Smooth muscle cell (in vitro differentiated cells): ENCODE measurements around the gene MAP6. TPM values are rescaled to one million over a fixed set of nuclear protein-coding genes. Genes with fewer than 3 reads are reported as not detected.
A peak's percentile ranks its signal among the peaks of the same experiment; 100 is the strongest.

ENCODE experiments used
- DNase-seq: peaks from one replicate; lab custom pipeline; 2025; ENCODE audit not compliant: unreplicated experiment; lab: John Stamatoyannopoulos, UW
- H2AFZ ChIP-seq: fragments of 200-600 bp; sonication (generic); 2 replicates; pipeline ENCODE4 v1.6.0; 2016; ENCODE audit warnings: antibody characterized with exemption, low read depth, mild to moderate bottlenecking
- H3F3A ChIP-seq: fragments of 200-600 bp; sonication (generic); 2 replicates; pipeline ENCODE4 v1.6.0; 2017; ENCODE audit warnings: antibody characterized with exemption, low read depth
- H3K27ac ChIP-seq: fragments of 200-600 bp; sonication (generic); 2 replicates; pipeline ENCODE4 v1.5.1; 2016; ENCODE audit warnings: low read depth, mild to moderate bottlenecking
- H3K27me3 ChIP-seq: fragments of 200-600 bp; sonication (generic); 2 replicates; pipeline ENCODE4 v1.6.1; 2016; ENCODE audit warnings: low read depth, mild to moderate bottlenecking
- H3K36me3 ChIP-seq: fragments of 200-600 bp; sonication (generic); 2 replicates; pipeline ENCODE4 v1.5.1; 2016; ENCODE audit warnings: low read depth
- H3K4me1 ChIP-seq: fragments of 200-600 bp; sonication (generic); 2 replicates; pipeline ENCODE4 v1.5.1; 2016; ENCODE audit warnings: low read depth
- H3K4me2 ChIP-seq: fragments of 200-600 bp; sonication (generic); 2 replicates; pipeline ENCODE4 v1.6.0; 2016; ENCODE audit warnings: mild to moderate bottlenecking
- H3K4me3 ChIP-seq: fragments of 200-600 bp; sonication (generic); 2 replicates; pipeline ENCODE4 v1.5.1; 2016; ENCODE audit warnings: mild to moderate bottlenecking
- H3K79me2 ChIP-seq: fragments of 200-600 bp; sonication (generic); 2 replicates; pipeline ENCODE4 v1.6.0; 2016; ENCODE audit warnings: low read depth, mild to moderate bottlenecking
- H3K9ac ChIP-seq: fragments of 200-600 bp; sonication (generic); 2 replicates; pipeline ENCODE4 v1.6.0; 2016; ENCODE audit warnings: low read depth
- H3K9me3 ChIP-seq: fragments of 200-600 bp; sonication (generic); replicated peaks from 2 replicates; pipeline ENCODE4 v1.5.1; 2016; ENCODE audit warnings: low read depth
- H4K20me1 ChIP-seq: fragments of 200-600 bp; sonication (generic); 2 replicates; pipeline ENCODE4 v1.6.0; 2016; ENCODE audit warnings: low read depth
- CTCF ChIP-seq: fragments of 200-600 bp; sonication (generic); IDR thresholded peaks from 2 replicates; pipeline ENCODE4 v1.5.1; 2017; ENCODE audit warnings: borderline replicate concordance, mild to moderate bottlenecking, antibody characterized with exemption; ENCODE audit not compliant: insufficient read depth, poor library complexity, severe bottlenecking
- WGBS: methylation state at CpG from one replicate; pipeline ENCODE4 v1.1.7; 2016; ENCODE audit warnings: low lambda C conversion rate; 5-methylcytosine and 5-hydroxymethylcytosine counted together
- polyA plus RNA-seq: library from polyadenylated mRNA; unstranded; fragments of >200 nt; fragmentation: Nextera tagmentation; extraction: Ambion mirVana; gene quantifications from 2 replicates; pipeline ENCODE4 v1.2.1, GENCODE V29; 2016
- total RNA-seq: library from RNA; depleted of rRNA; stranded (reverse); fragments of >200 nt; gene quantifications from 2 replicates; pipeline ENCODE4 v1.2.3, GENCODE V29; 2014

MAP6 gene
- total and polyA plus RNA-seq, 2 experiments from 2014 or later = 0.22 to 0.43 TPM

GRCh38 chr11:75555079-75555811, 113.6 kb downstream of the MAP6 start:
- H3K9ac ChIP-seq = peak overlapping the region; percentile 70
- no peak for DNase-seq
- no peak for TF ChIP-seq CTCF
- H3K4me1 ChIP-seq = peaks cover 33% of the 10 kb centered on the region
- H3K36me3 ChIP-seq = no peaks in the 10 kb centered on the region
- H3K27me3 ChIP-seq = no peaks in the 10 kb centered on the region
- H3K9me3 ChIP-seq = no peaks in the 10 kb centered on the region
- no peak overlapping the region for H3K4me3 ChIP-seq
- no peaks in the 10 kb centered on the region for H4K20me1 ChIP-seq
- peaks cover 32% of the 10 kb centered on the region for H3F3A ChIP-seq
- no peak overlapping the region for H2AFZ ChIP-seq
- H3K79me2 ChIP-seq = peaks cover 9% of the 10 kb centered on the region
- peak overlapping the region; percentile 37 for H3K4me2 ChIP-seq
- H3K27ac ChIP-seq = peak overlapping the region; percentile 99
- WGBS = 92% methylated on average over 12 of the region's 12 CpGs

DNA sequence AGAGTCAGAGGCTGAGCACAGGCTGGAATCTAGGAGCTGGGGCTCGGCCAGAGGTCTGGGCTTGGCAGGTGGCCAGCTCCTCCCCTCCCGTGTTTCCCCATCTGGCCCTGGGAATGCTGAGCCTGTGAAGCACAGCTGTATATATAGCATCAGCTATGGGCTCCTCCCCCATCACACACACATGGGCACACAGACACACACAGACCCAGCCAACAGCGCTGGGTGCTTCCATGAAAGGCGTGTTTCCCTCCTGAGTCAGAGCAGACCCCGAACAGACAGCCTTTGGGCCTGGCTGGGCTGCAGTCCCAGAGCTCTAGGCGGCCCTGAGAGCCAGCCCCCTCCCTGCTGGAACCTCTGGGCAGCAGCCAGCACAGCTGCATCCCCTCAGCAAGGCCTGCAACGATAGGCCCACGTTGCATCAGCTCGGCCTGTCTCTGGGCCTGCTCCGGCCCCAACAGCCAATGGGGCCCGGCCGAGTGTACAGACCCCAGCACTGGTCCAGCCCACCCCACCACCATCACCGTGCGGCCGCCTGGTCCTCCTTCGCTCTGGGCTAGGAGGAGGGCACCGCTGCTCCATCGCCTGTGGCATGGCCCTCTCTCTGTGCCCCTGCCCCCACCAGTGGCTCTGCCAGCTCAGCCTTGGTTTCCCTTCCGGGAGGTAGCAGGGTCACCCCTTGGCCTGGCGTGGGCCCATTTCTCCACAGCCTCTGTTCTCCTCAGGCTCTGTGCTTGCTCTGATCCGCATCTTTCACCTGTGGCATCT, 114.4 kb downstream of the MAP6 start:
- H3K36me3 ChIP-seq = no peaks in the 10 kb centered on the region
- DNase-seq = peak; percentile 98
- no peaks in the 10 kb centered on the region for H3K27me3 ChIP-seq
- H3K79me2 ChIP-seq = peaks cover 9% of the 10 kb centered on the region
- peaks cover 26% of the 10 kb centered on the region for H3F3A ChIP-seq
- peak overlapping the region; percentile 99 for H3K27ac ChIP-seq
- peak overlapping the region; percentile 37 for H3K4me2 ChIP-seq
- H3K4me1 ChIP-seq = peaks cover 29% of the 10 kb centered on the region
- WGBS = 38% methylated on average over 21 of the region's 21 CpGs
- H4K20me1 ChIP-seq = no peaks in the 10 kb centered on the region
- H2AFZ ChIP-seq = no peak overlapping the region
- H3K9ac ChIP-seq = peak overlapping the region; percentile 70
- H3K9me3 ChIP-seq = no peaks in the 10 kb centered on the region
- no peak overlapping the region for H3K4me3 ChIP-seq
- no peak for TF ChIP-seq CTCF

- Histone ChIP-seq H3K9me3 (no peaks in the 10 kb centered on the region), H3F3A (peaks cover 21% of the 10 kb centered on the region), H3K4me2 (peak overlapping the region; percentile 2), H3K9ac (no peak overlapping the region), H3K79me2 (peaks cover 9% of the 10 kb centered on the region), H3K4me1 (peaks cover 23% of the 10 kb centered on the region), H3K36me3 (no peaks in the 10 kb centered on the region), H3K27ac (peak overlapping the region; percentile 53), H4K20me1 (no peaks in the 10 kb centered on the region), H3K4me3 (no peak overlapping the region), H3K27me3 (no peaks in the 10 kb centered on the region), H2AFZ (no peak overlapping the region)
- 78% methylated on average over 1 of the region's 1 CpG for WGBS
- DNase-seq = no peak
- TF ChIP-seq CTCF = no peak
Measured at GRCh38 chr11:75553889-75554257, 115.0 kb downstream of the MAP6 start.
